SK-N-SH treated with all-trans-retinoic acid at 6 μM for 48 hours (cell line): ENCODE results near the gene MLPH.

Source experiments
- ARNTL ChIP-seq: fragments of 450-650 bp; formaldehyde crosslinking; IDR thresholded peaks from 2 replicates; pipeline ENCODE4 v1.5.0; 2020; ENCODE audit warnings: low read depth, mild to moderate bottlenecking, moderate library complexity, borderline replicate concordance
- ESRRG ChIP-seq: fragments of 250-450 bp; sonication (Bioruptor Pico); IDR thresholded peaks from 2 replicates; pipeline ENCODE4 v1.6.1; 2021; ENCODE audit warnings: mild to moderate bottlenecking
- OSR1 ChIP-seq: fragments of 250-450 bp; sonication (Bioruptor Pico); IDR thresholded peaks from 2 replicates; pipeline ENCODE4 v1.8.0; 2022; ENCODE audit warnings: moderate library complexity, mild to moderate bottlenecking, inconsistent platforms
- PATZ1 ChIP-seq: fragments of 250-450 bp; sonication (Bioruptor Pico); IDR thresholded peaks from 2 replicates; pipeline ENCODE4 v1.8.0; 2020; ENCODE audit warnings: mild to moderate bottlenecking, moderate library complexity, borderline replicate concordance
- PPARA ChIP-seq: fragments of 250-450 bp; sonication (Bioruptor Pico); IDR thresholded peaks from 2 replicates; pipeline ENCODE4 v1.5.0; 2020; ENCODE audit warnings: mild to moderate bottlenecking, borderline replicate concordance
- TOX ChIP-seq: fragments of 250-450 bp; sonication (Bioruptor Pico); IDR thresholded peaks from 2 replicates; pipeline ENCODE4 v1.8.0; 2021; ENCODE audit warnings: mild to moderate bottlenecking, moderate library complexity, borderline replicate concordance
- ZNF565 ChIP-seq: fragments of 450-650 bp; formaldehyde crosslinking; conservative IDR thresholded peaks from 2 replicates; pipeline ENCODE4 v1.5.0; 2020; ENCODE audit warnings: low read depth, mild to moderate bottlenecking, moderate library complexity
- TF ChIP-seq, protein P1 (sequence below): fragments of 250-450 bp; sonication (Bioruptor Pico); IDR thresholded peaks from 2 replicates; pipeline ENCODE4 v1.8.0; 2021; ENCODE audit warnings: low read depth, mild to moderate bottlenecking, moderate library complexity, borderline replicate concordance

GRCh38 chr2:237546040-237546875 is 59.2 kb downstream of the MLPH start:
- TF ChIP-seq PATZ1 (CRISPR knock-in tag) (no peak), ZNF565 (CRISPR knock-in tag) (no peak), ARNTL (CRISPR knock-in tag) (no peak), PPARA (CRISPR knock-in tag) (no peak), TOX (CRISPR knock-in tag) (no peak), ESRRG (no peak), OSR1 (no peak)
- TF ChIP-seq, protein P1, sequence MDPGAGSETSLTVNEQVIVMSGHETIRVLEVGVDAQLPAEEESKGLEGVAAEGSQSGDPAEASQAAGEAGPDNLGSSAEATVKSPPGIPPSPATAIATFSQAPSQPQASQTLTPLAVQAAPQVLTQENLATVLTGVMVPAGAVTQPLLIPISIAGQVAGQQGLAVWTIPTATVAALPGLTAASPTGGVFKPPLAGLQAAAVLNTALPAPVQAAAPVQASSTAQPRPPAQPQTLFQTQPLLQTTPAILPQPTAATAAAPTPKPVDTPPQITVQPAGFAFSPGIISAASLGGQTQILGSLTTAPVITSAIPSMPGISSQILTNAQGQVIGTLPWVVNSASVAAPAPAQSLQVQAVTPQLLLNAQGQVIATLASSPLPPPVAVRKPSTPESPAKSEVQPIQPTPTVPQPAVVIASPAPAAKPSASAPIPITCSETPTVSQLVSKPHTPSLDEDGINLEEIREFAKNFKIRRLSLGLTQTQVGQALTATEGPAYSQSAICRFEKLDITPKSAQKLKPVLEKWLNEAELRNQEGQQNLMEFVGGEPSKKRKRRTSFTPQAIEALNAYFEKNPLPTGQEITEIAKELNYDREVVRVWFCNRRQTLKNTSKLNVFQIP = no peak
